Right ventricle myocardium inferior (tissue), 1 donor: Measurements from ENCODE around the gene NRXN3. TPM values are rescaled to one million over a fixed set of nuclear protein-coding genes. Genes with fewer than 3 reads are reported as not detected.

Experiments used
- ATAC-seq: fragments of 200-7000 bp; cut with Tn5 transposase; one replicate; pipeline ENCODE4 v1.9.1; 2020; ENCODE audit warnings: mild to moderate bottlenecking, moderate library complexity
- DNase-seq: peaks from one replicate; pipeline ENCODE4 v3.0.0; 2021; ENCODE audit errors: missing footprints
- intact Hi-C: fragments of 100-400 bp; cut with DNase I; formaldehyde crosslinking; loops from one replicate; pipeline ENCODE4 v1.11.0; 2022
- total RNA-seq: library from RNA; stranded (reverse); fragmentation: NEBNext Ultra II Directional; extraction: Animal tissue kit (Norgen Biotek cat#: 25700); gene quantifications from one replicate; pipeline ENCODE4 v1.2.1, GENCODE V29; 2021
- donor health status: DM: no; HTN: yes; CAD: no; lungs with severe emphysema.

NRXN3 gene
- total RNA-seq, 1 donor from 2014 or later: 1.4 TPM

DNA sequence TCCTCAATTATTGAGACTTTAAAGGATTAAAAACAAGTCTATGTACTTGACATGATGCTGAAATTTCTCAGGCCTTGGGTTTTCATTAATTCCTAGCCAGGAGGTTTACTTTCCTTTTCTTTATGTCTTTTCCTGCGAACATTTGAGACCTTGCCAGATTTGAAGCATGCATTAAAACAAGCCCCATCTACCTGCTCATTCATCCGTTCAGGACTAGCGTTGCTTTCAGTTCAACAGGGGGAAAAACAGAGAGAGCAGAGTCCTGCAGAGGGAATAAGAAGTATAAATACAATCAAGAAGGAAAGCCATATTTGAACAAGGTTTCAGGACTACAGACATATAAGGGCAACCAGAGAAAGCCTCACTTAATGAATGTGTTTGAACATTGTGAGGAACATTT is 1498.8 kb downstream of the NRXN3 start:
- intact Hi-C loops: no loop called here
- ATAC-seq: no peak
- no peak for DNase-seq

DNA sequence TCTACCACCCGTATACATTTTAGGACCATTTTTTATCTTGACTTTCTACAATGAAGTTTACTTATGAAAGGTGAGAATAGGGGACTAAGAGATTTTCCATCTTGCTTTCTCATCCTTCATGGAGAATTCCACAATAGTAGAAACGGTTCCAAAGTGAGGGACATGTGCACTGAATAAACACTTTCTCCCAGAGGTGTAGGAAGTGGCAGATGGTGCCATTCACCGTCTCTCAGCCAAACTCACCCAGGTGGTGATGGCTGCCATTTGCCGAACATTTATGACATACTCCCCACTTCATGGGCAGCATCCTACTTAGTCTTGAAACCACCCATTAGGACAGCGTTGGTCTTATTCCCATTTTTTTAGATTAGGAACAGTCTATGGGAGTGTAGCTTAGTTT is 1500.6 kb downstream of the NRXN3 start:
- intact Hi-C loops: no loop called here
- ATAC-seq (no peak), DNase-seq (no peak)

DNA sequence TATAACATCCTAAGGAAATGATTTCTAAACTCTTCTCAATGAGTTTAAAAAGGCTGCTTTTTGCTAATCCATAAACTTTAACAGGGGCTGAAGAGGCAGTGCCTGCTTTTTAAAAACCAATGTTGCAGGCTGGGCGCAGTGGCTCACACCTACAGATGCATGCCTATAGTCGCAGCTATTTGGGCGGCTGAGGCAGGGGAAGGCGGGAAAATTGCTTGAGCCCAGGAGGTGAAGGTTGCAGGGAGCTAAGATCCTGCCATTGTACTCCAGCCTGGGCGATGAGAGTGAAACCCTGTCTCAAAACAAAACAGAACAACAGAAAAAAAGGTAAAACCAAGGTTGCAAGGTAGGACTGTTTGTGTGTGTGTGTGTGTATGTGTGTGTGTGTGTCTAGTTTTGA is 1509.9 kb downstream of the NRXN3 start:
- ATAC-seq (no peak), DNase-seq (no peak)
- intact Hi-C loops: no loop called here

DNA sequence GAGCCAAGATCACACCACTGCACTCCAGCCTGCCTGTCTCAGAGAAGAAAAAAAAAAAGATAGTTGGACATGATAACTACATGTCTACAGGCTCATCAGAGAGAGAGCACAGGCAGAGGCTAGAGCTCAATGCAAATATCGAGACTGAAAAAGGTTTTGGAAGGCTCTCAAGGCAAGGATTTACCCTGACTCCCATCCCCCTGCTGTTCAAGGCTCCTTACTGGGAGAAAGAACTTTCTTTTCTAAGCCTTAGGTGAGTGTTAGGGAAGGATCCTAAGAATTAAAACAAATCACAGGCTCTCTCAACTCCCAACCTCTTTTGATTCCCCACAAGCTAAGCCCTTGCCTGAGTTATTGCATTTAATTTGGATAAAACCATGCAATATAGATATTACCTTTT is 1516.0 kb downstream of the NRXN3 start:
- DNase-seq (no peak), ATAC-seq (no peak)
- intact Hi-C loops: no loop called here

DNA sequence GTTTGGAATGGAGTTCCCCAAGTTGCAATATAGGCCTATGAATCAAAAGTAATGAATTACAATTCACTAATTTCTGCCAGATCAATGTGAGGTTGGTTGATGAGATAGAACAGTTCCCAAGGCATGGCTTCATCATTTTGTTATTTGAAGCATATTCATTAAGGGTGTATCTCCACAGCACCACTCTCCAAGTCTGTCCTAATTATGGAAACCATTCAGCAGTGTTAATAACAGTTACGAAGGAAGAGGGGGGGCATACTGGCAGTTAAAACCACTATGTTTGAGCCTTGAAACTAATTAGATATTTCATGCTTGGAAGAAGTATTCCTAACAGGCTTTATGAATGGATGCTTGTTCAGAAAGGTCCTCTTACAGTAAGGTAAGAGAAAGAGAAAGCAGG is 1520.8 kb downstream of the NRXN3 start:
- intact Hi-C loops: no loop called here
- DNase-seq (no peak), ATAC-seq (no peak)

DNA sequence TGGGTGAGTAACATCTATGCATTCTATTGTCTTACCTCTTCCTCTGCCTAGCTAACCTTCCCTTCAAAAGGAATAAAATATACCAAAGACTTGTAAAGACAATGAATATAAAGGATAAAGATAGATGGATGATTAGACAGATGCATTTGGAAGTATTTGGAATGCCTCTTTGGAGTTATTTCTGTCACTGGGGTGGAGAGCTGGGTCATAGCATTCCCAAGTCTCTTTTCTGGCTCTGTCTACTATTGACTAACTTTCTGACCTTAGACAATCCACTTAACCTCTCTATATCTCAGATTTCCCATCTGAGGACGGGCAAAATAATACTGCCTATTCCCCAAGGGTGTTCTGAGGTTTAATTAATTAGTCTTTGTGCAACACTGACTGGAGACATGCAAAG is 1523.8 kb downstream of the NRXN3 start:
- ATAC-seq: no peak
- intact Hi-C loops: no loop called here
- DNase-seq: no peak

DNA sequence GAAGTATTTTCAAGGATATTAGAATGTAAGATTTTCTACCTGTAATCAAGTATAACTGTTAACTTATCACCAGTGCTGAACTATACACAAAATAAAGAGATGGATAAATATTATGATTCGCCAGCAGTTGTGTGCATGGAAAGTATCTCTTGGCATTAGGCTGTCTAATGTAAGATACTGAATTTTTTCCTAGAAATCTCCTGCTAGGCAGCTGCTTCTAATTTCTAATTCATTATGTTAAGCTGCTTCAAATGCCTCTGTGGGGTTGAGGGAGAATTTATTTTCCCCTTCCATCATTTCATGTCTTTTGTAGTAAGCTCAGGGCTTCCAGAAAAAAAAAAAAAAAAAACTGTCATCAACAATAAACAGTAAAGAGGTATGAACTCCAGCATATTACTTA is 1525.1 kb downstream of the NRXN3 start:
- DNase-seq (no peak), ATAC-seq (no peak)
- intact Hi-C loops: no loop called here

DNA sequence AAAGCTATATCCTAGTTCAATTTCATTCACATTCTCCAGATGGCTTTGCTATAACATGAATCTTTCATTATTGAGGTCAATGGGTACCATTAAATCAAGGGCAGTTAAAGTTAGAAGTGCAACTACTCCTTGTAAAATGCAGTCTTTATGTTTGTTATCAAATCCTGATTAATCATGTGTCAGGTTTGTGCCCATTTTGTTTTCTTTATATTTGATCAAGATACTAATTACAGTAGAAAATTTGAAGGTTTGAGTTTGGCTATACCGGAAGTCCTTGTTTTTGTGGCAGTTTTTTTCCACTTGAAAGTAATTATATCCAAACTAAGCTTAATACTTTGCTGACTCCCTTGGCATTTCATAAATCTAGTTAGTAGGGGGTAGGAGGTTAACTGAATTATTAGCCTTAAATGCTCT is 1528.1 kb downstream of the NRXN3 start:
- ATAC-seq (no peak), DNase-seq (no peak)
- intact Hi-C loops: no loop called here

DNA sequence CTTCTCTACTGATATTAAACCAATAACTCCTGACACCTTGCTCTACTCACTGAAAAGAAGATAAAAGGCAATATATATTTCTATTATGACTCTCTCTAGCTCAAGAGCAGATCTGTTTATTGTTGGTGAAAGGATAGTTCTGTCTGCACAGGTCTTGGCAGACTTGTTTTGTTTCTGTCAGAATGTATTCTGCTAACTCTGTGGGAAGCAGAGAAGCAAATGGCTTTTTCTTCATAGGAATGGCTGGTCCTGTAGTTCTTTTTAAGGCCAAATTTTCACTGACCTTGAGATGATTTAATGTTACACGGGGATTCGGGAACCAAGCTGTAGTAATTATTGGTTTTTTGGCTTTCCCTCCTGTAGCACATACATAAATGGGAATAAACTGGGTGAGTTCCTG is 1529.0 kb downstream of the NRXN3 start:
- DNase-seq: no peak
- intact Hi-C loops: no loop called here
- ATAC-seq: no peak

DNA sequence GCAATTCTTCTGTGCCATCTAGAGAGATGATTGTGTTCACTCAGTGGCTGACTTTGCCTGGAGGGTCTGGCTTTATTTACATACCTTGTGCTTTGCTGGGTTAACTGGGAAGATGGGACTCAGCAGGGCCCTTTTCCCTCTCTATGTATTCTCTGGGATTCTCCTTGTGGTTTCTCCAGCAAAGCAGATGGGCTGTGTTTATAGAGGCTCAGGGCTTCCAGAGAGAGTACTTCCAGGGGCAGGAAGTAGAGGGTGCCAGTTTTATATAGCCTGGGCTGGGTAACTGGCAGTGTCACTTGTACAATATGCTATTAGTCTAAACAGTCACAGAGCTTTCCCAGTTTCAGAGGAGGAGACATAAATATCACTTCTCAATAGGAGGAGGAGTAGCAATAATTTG is 1531.2 kb downstream of the NRXN3 start:
- no peak for ATAC-seq
- intact Hi-C loops: no loop called here
- DNase-seq: no peak

DNA sequence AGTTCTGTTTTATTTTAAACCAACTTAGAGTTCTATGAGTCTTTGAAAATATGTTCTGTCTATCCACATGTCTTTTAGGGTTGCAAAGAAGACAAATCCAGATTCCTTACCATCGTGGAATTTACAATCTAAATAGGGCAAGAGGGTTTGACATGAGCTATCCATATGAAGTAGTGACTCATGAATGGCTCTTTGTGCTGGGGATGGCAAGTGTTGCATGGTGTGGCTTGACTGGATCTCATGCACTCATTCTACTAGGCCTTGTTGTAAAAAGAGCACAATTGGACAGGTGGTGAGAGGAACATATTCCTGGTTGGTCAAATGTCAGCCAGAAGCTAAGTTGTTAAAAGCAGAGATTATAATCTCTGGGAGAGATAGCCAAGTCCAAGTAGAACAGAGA is 1532.0 kb downstream of the NRXN3 start:
- DNase-seq: no peak
- intact Hi-C loops: no loop called here

DNA sequence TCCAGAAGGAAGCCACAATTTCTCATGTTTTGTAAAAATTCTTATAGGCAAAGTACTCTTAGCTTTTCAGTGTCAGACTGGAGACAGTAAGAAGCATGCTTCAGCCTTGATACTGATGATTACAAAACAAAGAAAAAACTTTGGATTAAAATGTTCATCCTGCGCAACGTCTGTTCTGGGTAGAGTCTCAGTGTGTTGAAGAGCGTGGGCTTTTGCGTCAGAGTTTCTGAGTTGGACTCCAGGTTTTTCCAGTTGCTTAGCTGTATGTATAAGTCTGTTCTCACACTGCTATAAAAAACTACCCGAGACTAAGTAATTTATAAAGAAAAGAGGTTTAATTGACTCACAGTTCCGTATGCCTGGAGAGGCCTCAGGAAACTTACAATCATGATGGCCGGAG is 1533.0 kb downstream of the NRXN3 start:
- intact Hi-C loops: no loop called here
- ATAC-seq (no peak), DNase-seq (no peak)

More for the DNA sequence above, 1532.0 kb downstream of the NRXN3 start:
- ATAC-seq: no peak

DNA sequence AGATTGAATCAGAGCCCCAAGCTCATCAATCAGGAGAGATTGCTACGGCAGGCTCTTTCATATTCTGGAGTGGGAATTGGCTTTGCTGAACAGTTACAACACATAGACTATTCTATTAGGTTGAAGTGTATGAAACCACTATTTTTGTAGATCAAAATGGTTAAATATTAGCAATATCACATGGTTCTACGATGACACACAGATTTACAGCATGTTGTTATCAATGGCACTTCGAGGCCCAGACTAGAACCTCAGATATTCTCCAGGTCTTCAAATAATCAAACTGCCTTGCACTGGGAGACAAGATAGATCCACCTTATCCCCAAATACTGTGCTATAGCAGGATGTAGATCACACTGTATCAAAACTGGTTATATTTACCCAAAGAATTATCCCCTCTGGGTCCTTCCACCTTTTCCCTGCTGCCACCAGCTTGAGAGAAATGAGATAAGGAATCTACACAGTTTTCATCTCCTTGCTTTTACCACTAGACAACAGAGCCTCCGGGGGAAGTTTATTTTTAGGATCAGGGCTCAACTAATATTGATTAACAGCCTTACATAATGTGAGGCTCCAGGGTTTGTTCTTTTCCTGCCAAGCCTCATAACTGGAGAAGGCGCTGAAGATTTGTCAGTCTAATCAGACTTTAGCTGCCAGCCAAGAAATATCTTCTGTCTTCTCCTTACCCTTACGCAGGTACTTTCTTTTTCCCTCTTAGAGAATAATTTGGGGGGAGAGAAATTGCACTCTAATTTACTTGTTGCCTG is 1534.1 kb downstream of the NRXN3 start:
- no peak for DNase-seq
- no peak for ATAC-seq
- intact Hi-C loops: no loop called here

DNA sequence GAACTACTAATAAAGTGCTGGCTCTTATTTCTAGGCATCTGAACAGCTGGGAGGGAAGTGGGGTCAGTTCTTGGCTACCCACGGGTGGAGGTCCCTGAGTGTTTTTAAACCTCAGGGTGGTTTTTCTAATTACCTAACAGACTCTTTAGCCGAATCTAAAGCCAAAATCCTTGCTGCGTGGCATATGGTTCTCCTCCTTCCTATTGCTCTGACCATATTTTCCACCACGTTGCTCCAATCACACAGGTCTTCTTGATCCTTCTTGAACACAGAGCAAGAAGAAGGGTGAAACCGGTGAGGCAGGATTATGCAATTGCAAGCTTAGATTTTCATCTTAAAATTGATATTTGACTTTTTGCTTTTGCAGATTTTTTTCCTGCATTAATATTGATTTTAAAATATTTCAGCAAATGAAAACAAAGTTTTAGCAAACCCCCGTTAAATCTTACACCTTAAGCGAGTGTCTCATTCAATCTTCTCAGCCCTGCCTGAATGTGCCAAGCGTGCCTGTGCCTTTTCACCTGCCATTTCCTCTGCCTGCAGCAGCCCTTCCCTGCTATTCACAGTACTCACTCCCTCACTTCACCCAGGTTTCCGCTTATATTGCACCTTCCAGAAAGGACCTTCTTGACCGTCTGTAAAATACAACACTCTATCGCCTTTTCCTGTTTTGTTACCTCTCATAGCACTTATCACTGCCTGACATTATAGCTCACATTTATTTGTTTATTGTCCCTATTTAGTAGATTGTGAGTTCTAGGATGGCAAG is 1535.1 kb downstream of the NRXN3 start:
- intact Hi-C loops: no loop called here
- no peak for DNase-seq
- no peak for ATAC-seq

DNA sequence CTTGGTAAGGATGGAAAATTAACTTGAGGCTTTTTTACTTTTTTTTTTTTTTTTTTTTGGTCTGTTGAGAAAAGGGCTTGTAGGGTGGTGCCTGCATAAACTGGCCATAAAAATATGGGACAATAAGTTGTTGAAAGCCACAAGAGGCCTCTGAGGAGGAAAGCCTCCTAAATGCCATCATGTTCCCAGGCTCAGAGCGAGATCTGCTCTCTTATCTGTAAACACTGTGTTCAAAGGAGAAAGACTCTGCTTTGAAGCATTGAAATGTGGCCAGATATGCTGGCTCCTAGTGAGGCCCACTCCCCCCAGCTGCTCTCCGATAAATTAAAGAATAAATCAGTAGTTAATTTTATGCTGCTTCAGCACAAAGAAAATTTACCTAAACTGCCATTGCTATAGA is 1536.2 kb downstream of the NRXN3 start:
- DNase-seq (no peak), ATAC-seq (no peak)
- intact Hi-C loops: no loop called here

DNA sequence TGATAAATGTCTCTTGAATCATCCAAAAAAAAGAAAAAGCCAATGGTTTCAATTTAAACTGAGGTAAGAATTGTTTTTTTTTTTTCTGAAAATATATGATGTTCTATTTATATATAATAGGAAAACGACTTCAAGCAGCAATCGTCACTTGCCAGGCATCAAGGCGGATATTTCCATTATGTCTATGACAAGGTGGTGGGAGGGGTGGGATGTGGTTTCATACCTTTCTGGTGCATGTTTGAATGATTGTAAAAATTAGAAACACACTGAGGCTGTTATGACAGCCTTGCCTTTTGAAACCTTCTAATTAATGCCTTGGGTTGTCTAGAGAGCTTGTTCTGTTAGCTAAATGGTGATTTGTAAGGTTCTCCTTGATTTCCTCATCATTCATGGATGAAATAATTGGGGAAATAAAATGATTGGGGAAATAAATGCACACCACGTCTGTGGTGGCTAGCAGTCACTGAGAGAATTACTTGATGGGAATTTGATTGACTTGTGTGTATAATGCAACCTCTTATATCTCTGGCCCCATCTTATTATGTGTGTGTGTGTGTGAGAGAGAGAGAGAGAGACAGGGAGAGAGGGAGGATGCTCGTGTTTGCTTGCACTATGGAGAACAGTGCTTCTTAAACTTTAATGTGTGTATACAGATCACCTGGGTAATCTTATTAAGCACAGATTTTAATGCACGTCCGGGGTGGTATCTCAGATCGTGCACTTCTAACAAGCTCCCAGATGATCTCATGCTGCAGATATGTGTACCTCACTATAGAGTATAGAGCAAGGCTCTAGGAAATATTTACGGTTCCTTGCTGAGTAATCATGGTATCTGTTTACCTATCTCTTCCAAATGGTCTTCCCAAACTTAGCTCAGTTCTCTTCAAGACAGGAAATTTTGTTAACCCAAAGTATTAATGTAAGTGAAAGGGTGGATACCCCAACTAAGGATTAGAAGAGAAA is 1538.5 kb downstream of the NRXN3 start:
- no peak for ATAC-seq
- DNase-seq: no peak
- intact Hi-C loops: no loop called here

DNA sequence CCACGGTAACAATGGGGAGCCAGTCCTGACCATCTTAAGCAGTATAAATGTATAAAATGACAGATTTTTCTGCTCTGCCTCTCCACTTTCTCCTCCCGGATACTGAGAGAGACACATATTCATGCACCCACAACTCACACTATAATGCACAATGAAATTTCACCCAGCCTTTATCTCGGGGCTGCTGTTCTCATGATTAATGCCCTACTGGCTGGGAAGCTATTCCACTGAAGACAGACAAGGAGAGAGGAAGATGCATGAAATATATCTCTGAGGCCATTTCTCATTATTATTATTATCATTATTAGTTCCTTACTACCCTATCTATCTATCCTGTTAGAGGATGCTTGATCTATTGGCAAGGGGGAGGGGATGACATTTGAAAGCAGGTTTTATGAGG is 1539.4 kb downstream of the NRXN3 start:
- intact Hi-C loops: no loop called here
- DNase-seq: no peak
- ATAC-seq: no peak

DNA sequence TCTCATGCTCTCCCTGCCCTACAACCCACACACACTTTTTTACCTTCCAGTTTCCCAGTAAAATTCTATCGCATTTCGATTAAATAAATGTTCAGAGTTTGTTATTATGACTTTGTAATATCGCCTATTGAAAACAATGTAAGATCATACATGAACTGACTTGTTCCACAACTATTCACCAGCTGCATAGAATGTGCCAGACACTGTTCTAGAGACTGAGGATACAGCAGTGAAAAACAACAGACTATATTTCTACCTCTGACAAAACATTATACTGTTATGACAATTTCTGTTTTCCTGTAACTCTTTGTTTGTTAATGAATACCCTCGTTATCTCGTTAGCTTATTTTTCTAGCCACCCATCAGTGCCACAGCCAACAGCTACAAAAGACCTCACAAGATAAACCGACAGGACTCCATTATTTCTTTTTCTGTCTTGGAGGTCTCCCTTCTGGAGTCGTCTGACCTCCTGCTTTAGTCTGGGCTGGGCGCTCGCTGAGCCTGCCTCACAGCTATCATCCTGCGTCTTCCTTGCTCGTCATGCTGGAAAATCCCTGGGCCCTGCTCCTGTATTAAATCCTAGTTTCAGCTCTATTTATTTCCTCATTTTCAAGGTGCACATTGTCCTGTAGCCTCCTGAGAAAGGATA is 1542.3 kb downstream of the NRXN3 start:
- intact Hi-C loops: no loop called here
- ATAC-seq: no peak
- DNase-seq: no peak
